Mucosa of stomach (tissue), 1 donor: Measurements from ENCODE around the gene MINDY3.
"Not testable (repeated sequence)": the region's sequence is repeated elsewhere in the genome, so short reads cannot be mapped to it uniquely, and the experiment has no call there.

Experiments used
- H3K27me3 ChIP-seq: one replicate; pipeline ENCODE4 v1.7.0; 2013; ENCODE audit warnings: mild to moderate bottlenecking, low read length; ENCODE audit not compliant: control insufficient read depth, insufficient read depth
- H3K36me3 ChIP-seq: one replicate; pipeline ENCODE4 v1.7.0; 2013; ENCODE audit warnings: low read length; ENCODE audit not compliant: control insufficient read depth, insufficient read depth
- H3K4me1 ChIP-seq: one replicate; pipeline ENCODE4 v1.7.0; 2013; ENCODE audit warnings: mild to moderate bottlenecking, low read length; ENCODE audit not compliant: control insufficient read depth, insufficient read depth
- H3K4me3 ChIP-seq: one replicate; pipeline ENCODE4 v1.7.0; 2013; ENCODE audit warnings: low read length
- H3K9ac ChIP-seq: one replicate; pipeline ENCODE4 v1.7.0; 2013; ENCODE audit warnings: mild to moderate bottlenecking, low read length, moderate library complexity
- H3K9me3 ChIP-seq: one replicate; pipeline ENCODE4 v1.7.0; 2013; ENCODE audit warnings: mild to moderate bottlenecking, low read length, moderate library complexity; ENCODE audit not compliant: control insufficient read depth
- donor health status: Pancreatic carcinoma.

MINDY3 gene

DNA sequence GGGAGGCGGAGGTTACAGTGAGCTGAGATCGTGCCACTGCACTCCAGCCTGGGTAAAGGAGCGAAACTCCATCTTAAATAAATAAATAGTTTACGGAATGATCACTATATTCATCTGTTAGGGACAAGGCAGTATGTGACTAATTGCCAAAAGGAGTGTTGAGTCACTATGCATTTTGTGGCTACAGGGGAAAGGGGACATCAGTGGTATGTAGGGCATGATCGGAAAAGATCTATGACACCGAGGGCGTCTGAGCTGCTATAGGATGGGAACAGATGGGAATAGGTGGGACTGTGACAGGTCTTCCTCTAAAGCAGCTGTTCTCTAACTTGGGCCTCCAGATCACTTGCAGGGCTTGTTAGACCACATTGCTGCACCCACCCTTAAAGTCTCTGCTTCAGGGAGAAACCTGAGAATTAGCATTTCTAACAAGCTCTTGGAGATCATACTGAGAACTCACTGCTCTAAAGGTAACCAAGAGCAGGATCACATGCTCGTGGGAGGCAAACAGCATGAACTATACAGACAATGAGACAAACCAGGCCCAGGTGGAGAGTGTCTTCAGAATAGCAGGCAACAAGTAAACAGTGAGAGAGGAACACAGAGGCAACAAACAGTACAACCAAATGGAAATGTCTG, 75.5 kb downstream of the MINDY3 start:
- Histone ChIP-seq H3K36me3 (no peaks in the 10 kb centered on the region), H3K4me3 (no peak overlapping the region), H3K27me3 (no peaks in the 10 kb centered on the region), H3K9me3 (no peaks in the 10 kb centered on the region), H3K4me1 (peaks cover 9% of the 10 kb centered on the region), H3K9ac (no peak overlapping the region)

DNA sequence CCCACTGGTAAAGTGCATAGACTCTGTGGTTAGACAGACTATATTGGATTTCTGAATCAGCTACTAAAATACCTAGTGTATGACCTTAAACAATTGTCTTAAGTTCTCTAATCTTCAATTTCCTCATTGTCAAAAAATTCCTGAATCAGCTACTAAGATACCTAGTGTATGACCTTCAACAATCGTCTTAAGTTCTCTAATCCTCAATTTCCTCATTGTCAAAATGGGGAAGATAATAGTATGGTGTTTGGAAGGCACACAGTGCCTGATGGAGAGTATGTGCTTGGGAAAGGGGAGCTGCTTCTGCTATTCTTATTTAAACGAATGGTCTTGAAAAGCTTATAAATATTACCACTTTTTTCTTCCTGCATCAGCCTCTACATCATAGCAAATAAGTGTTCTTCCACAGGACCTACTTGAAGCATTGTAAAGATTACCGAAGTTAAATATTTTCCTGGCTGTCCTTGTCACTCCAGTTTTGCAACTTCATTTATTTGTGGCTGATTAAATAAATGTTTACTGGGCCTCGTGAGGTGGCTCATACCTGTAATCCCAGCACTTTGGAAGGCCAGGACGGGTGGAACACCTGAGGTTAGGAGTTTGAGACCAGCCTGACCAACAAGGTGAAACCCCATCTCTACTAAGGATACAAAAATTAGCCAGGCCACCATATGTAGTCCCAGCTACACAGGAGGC, 76.2 kb downstream of the MINDY3 start:
- no peak overlapping the region for H3K9ac ChIP-seq
- no peaks in the 10 kb centered on the region for H3K9me3 ChIP-seq
- no peaks in the 10 kb centered on the region for H3K27me3 ChIP-seq
- H3K4me1 ChIP-seq = peaks cover 9% of the 10 kb centered on the region
- no peak overlapping the region for H3K4me3 ChIP-seq
- H3K36me3 ChIP-seq = no peaks in the 10 kb centered on the region

DNA sequence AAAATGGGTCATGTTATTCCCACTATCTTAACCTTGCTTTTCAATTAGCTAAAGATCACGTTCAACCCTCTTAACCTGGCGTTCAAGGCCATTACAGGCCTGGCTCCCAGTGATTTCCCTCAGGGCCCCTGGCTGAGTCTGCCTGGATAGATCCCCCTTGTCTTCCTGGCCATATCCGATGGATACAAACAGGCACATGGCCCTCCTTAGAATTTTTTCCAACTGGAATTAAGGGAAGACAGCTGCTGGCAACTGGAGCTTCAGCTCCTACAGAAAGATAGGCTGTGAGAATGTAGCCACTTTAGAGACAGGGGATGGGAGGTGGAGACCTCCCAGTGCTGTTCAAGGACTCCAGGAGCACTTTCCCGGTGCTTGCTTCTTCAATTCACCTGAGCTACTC, 77.5 kb downstream of the MINDY3 start:
- Histone ChIP-seq H3K4me1 (peaks cover 9% of the 10 kb centered on the region), H3K4me3 (no peak overlapping the region), H3K9me3 (no peaks in the 10 kb centered on the region), H3K36me3 (no peaks in the 10 kb centered on the region), H3K9ac (no peak overlapping the region), H3K27me3 (no peaks in the 10 kb centered on the region)

DNA sequence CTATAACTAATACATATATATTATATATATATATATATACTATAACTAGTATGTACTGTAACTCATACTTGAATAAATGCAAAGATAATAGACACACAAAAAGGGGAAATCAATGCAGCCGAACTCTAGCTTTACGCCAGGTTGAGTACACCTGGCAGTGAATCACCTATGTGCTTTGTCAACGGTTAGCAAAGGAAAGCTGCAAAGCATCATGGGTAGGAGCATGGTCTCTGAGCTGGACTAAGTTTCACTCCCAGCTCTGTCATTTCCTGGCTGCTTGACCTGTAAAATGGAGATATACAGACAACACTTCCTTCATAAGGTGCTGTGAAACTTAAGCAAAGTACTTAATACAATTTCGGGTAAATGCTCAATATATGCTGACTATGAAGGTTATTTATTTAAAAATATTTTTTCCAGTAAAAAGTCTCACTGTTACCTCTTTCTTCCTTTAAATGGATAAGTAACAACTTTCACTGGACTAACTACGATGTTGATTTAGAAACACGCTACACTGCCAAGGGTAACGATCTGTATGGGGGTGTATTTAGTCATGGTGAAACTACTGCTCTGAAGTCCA, 78.8 kb downstream of the MINDY3 start:
- Histone ChIP-seq H3K9me3 (no peaks in the 10 kb centered on the region), H3K36me3 (no peaks in the 10 kb centered on the region), H3K4me3 (no peak overlapping the region), H3K27me3 (no peaks in the 10 kb centered on the region), H3K9ac (no peak overlapping the region), H3K4me1 (peaks cover 9% of the 10 kb centered on the region)

DNA sequence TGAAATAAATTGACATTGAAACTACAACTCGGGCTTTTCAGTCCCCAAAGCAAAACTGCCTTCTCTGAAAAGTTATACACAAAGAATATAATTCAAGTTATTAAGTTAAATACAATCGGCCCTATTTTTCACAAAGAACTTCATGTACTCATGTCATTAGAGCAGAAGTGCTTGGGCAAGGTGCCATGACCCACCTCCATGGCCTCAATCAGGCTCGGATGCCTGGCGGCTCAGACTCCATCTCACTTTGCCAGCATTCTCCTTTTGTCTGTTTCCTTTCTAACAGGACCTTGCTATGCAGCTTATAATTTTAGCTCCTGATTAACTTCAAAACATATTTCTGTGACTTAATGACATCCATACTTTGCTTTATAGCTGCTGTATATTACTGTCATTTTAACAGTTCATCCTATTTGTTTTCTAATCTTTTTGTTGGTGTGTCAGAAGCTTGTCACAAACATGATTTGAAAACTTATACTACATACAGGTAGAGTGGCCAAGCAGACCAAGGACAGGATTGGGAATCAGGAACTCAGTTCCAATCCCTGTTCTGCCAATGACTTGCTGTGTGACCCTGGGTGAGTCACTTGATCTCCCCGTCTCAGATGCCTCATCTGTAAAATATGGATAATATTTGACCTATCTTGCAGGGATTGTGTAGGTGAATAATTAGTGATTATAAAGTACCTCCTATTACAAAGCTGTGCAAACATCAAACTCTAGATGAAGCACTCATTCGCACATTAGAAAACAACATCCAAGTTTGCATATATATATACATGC, 79.8 kb downstream of the MINDY3 start:
- Histone ChIP-seq H3K27me3 (no peaks in the 10 kb centered on the region), H3K9me3 (no peaks in the 10 kb centered on the region), H3K9ac (no peak overlapping the region), H3K4me1 (peaks cover 9% of the 10 kb centered on the region), H3K4me3 (no peak overlapping the region), H3K36me3 (no peaks in the 10 kb centered on the region)

DNA sequence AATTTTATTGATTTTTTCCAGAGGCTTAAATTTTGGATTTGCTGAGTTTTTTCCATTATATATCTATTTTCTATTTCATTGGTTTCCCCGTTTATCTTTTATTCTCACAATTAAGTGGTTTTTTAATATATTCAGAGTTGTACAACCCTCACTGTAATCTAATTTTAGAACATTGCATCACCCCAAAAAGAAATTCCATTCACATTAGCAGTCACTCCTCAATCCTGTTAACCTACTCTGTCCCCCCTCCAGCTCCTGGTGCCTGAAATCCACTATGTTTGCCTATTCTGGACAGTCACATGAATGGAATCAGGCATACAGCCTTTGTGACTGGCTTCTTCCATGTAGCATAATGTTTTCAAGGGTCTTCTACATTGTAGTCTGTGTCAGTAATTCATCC, 84.8 kb downstream of the MINDY3 start:
- H3K9ac ChIP-seq = no peak overlapping the region
- no peak overlapping the region for H3K4me3 ChIP-seq

DNA sequence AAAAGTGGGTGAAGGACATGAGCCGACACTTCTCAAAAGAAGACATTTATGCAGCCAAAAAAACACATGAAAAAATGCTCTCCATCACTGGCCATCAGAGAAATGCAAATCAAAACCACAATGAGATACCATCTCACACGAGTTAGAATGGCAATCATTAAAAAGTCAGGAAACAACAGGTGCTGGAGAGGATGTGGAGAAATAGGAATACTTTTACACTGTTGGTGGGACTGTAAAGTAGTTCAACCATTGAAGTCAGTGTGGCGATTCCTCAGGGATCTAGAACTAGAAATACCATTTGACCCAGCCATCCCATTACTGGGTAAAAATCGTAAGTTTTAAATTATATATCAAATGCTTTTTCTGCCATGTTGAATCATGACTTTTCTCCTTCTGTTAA, 85.8 kb downstream of the MINDY3 start:
- H3K36me3 ChIP-seq, H3K9ac ChIP-seq, H3K27me3 ChIP-seq, H3K9me3 ChIP-seq, H3K4me1 ChIP-seq, H3K4me3 ChIP-seq: not testable (repeated sequence)

More for the DNA sequence above, 84.8 kb downstream of the MINDY3 start:
- Histone ChIP-seq H3K36me3 (no peaks in the 10 kb centered on the region), H3K4me1 (no peaks in the 10 kb centered on the region), H3K27me3 (no peaks in the 10 kb centered on the region), H3K9me3 (no peaks in the 10 kb centered on the region)

DNA sequence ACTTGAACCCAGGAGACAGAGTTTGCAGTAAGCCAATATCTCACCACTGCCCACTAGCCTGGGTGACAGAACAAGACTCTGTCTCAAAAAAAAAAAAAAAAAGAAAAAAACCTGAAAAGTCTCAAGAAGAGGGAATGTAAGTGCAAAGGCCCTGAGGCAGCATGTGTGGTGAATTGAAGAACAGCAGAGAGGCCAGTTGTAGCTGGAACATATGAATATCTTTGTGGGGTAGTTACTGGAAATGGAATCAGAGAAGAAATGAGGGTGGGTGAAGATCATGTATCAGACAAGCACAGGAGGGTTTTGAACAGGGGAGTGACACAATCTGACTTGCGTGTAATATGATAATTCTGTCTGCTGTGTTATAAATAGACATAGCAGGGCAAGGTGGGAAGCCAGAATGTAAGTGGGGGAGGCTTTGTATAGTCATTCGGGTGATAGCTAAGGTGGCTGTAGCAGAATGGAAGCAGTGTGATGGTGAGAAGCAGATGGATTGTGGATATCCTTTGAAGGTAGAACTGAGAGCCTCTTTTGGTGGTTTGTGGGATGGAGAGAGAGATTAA, 95.3 kb downstream of the MINDY3 start:
- Histone ChIP-seq H3K9me3 (no peaks in the 10 kb centered on the region), H3K4me1 (no peaks in the 10 kb centered on the region), H3K9ac (no peak overlapping the region), H3K36me3 (no peaks in the 10 kb centered on the region), H3K27me3 (no peaks in the 10 kb centered on the region), H3K4me3 (no peak overlapping the region)

DNA sequence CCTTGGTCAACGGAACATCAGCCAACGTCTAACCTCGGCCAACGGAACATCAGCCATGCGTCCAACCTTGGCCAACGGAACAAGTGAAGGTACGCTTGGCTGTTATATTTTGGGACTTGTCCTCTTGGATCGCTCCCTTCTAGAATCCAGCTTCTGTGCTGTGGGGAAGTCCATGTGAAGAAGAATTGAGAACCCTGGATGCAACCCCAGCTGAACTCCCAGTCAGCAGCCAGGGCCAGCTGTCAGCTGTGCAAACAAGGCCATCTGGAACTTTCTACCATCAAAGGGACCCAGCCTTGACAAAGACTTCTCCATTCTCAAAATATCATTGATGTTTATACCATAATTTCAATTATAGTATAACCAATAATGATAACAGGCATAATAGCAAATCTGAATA, 97.3 kb downstream of the MINDY3 start:
- H3K36me3 ChIP-seq = no peaks in the 10 kb centered on the region
- H3K4me3 ChIP-seq = no peak overlapping the region
- H3K9me3 ChIP-seq = no peaks in the 10 kb centered on the region
- no peaks in the 10 kb centered on the region for H3K4me1 ChIP-seq
- H3K27me3 ChIP-seq = no peaks in the 10 kb centered on the region
- no peak overlapping the region for H3K9ac ChIP-seq

DNA sequence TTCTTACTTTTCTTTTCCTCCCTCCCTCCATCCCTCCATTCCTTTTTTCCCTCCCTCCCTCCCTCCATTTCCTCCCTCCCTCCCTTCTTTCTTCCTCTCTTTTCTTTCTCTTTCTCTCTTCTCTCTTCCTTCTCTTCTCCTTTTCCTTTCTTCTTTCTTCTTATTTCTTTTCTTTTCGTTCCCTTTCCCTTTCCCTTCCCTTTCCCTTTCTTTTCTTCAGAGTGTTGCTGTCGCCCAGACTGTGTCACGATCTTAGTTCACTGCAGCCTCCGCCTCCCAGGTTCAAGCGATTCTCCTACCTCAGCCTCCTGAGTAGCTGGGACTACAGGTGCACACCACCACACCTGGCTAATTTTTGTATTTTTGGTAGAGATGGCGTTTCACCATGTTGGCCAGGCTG, 98.1 kb downstream of the MINDY3 start:
- H3K36me3 ChIP-seq, H3K9ac ChIP-seq, H3K9me3 ChIP-seq, H3K4me1 ChIP-seq, H3K4me3 ChIP-seq, H3K27me3 ChIP-seq: not testable (repeated sequence)

DNA sequence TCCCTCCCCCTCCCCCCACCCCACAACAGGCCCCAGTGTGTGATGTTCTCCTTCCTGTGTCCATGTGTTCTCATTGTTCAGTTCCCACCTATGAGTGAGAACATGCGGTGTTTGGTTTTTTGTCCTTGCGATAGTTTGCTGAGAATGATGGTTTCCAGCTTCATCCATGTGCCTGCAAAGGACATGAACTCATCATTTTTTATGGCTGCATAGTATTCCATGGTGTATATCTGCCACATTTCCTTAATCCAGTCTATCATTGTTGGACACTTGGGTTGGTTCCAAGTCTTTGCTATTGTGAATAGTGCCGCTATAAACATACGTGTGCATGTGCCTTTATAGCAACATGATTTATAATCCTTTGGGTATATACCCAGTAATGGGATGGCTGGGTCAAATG, 99.1 kb downstream of the MINDY3 start:
- not testable (repeated sequence) for H3K4me3 ChIP-seq, H3K36me3 ChIP-seq, H3K27me3 ChIP-seq, H3K9ac ChIP-seq, H3K4me1 ChIP-seq, H3K9me3 ChIP-seq

DNA sequence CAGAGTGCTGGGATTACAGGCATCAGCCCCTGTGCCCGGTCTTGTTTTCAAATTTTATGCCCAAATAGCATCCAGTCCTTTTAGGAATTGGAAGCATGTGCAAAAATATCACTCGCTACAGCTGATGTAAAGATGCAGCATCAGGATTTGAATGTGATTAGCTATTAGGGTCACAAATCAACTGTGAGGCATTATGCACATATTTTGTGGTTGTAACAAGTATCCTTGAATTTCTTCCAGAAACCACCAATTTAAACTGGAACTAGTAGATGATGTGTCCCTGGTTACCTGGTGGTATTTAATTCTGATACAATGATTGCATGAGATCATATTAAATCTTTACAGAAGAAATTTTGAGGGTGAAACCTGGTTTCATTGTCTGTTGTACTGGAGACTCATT, 99.6 kb downstream of the MINDY3 start:
- H3K9ac ChIP-seq = no peak overlapping the region
- no peaks in the 10 kb centered on the region for H3K4me1 ChIP-seq
- H3K36me3 ChIP-seq = no peaks in the 10 kb centered on the region
- H3K9me3 ChIP-seq = no peaks in the 10 kb centered on the region
- H3K4me3 ChIP-seq = no peak overlapping the region
- no peaks in the 10 kb centered on the region for H3K27me3 ChIP-seq
